GM21515 (cell line): ENCODE data around the gene HS6ST3.

ENCODE experiments used
- ATAC-seq: cut with Tn5 transposase; IDR thresholded peaks from one replicate; pipeline ENCODE4 v1.9.1; 2021; ENCODE audit not compliant: unreplicated experiment

The HS6ST3 gene

DNA sequence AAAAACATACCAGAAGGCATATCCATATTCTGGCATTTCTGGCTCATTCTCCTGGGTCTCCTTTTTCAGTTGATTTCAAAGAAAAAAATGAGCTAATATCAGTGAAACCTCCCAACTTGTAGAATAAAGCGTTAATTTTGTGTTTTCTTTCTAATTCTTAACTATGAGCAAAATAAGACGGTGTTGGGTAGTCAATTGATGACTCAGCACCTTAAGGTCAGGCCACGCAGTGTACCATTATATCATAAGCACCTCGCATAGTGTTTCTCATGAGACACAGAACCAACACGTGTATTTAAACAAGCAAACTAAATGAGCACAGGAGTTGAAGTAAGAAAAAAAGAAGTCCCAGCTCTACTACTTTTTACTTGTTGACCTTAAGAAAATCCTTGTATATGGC lies 729.5 kb downstream of the HS6ST3 start:
- ATAC-seq = no peak

DNA sequence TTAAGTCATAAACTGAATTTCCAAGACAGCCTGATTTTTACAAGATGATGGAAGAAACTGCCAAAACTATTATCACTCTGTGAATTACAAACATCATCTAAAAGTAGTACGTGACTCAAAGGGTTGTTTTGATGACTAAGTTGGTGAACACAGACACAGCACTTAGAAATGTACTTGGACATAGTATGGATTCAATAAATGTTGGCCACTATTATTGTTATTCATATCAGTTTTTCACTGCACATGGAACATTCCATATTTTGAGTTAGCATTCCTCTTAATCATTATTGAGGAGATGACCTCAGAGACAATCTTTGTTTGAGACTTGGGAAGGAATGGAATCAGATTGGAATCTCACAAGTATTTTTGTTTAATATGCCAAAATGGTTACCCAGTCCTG lies 731.5 kb downstream of the HS6ST3 start:
- ATAC-seq = no peak

DNA sequence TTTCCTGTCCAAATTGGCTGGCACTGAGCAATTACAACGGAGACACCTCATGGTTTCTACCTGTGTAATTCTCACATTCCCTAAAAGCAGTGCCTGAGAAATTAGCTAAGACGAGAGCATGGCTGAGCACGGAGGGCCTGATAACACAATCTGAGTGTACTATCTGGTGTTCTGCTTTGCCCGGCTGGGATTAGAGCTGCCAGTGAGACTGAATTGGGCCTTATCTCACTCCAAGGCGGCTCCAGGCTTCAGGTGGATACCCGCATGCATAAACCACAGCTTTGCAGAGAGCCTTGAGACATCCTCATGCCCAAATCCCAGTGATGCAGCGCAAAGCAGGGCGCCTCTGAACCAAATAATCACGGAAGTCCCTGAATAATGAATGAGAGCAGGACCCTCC lies 732.1 kb downstream of the HS6ST3 start:
- no peak for ATAC-seq

DNA sequence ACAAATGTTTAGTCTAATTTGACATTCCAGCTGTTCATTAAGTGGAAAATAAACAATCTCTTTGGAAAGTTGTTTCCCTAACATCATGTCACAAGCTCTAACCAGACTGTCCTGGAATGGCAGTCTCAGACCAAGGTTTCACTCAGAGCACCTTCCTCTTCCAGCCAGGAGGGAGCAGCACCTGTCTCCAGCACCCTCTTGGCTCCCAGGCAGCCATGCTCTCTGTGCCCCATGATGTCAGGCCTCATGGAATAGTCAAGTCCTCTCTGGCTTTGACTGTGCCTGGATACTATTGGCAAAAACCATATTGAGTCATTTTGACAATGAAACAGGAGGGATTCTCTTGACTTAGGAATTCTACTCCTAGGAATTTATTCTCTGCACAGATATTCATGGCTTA lies 733.0 kb downstream of the HS6ST3 start:
- ATAC-seq = no peak

DNA sequence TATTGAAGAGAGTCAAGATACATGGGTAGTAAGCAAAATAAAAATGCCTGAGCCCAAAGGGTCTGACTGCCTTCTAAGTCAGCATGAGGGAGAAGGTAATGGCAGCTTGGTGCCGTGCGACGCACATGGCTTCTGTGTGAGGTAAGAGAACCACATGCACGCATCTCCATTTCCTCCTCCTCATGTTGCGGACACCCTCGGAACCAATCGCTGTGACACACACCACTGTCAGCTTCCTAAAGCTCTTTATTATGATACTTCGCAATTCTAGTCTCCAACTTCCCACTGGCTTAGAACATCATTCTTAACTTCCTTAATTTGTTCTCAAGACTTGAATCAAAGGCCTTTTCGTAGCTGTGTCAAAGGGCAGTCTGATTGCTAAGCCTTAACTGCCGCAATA lies 734.2 kb downstream of the HS6ST3 start:
- ATAC-seq = no peak

DNA sequence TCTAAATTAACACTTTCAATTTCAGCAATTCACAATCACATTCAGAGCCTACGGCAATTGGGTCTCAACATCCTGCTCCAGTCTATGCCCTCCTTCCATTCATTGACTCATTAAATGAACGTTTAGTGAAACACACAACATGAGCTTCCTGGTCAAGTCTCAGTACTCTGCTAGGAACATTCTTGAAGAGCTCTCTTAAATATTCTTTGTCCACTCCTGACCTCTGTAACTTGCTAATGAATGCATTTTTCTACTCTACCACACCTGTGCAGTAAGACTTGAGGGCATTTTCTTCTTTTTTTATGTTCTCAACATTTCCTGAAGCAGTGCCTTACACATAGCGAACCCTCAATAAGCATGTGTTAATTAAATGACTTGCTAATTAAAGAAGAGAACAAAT lies 735.7 kb downstream of the HS6ST3 start:
- no peak for ATAC-seq

DNA sequence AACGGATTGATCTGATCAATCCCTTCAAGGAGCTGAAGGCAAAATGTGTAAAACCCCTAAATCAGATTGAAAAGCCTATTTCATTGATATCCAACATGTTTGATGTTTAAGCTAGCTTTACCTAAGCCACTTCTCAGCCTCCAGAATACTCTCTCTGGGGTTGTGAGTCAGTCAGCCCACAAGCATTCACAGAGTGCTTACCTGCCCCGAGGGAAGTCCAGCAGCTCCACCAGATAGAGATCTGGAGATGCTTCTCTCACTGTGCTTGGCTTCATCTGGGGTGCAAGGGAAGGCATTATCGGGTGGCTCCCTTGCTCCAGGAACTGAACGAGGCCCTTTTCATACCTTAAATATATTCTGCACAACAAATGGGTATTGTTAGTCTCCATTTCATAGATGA lies 744.7 kb downstream of the HS6ST3 start:
- ATAC-seq = no peak

DNA sequence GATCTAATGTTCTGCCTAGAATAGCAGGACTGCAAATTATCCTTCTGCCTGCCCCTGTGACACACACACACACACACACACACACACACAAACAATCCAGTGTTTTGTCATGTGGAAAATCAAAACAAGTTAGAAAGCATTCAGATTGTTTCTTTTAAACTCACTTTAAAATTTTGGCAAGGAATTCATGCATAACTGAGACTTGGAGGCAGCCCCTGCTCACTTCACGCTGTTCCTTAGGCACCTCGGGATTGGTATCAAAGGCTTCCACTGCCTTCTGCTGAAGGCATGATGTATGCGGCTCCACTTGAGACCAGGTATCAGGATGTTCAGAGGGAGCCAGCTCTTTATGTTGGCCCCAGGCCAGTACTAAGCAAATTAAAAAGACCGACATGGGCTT lies 745.6 kb downstream of the HS6ST3 start:
- no peak for ATAC-seq

DNA sequence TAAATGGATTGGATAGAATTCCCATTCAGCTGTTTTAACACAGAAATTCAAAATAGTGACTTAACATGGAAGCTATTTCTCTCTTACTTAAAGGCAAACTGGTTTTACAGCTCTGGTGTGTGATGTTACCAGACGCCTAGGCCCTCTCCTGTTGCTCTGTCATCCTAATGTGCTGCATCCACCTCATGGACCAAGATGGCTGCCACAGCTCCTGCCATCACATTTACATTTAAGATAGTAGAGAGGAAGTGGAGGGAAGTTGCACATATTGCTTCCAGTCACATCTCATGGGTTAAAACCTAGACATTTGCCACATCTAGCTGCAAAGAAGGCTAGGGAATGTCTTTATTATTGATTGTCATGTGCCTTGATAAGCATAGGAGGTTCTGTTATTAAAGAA lies 746.8 kb downstream of the HS6ST3 start:
- ATAC-seq = no peak

DNA sequence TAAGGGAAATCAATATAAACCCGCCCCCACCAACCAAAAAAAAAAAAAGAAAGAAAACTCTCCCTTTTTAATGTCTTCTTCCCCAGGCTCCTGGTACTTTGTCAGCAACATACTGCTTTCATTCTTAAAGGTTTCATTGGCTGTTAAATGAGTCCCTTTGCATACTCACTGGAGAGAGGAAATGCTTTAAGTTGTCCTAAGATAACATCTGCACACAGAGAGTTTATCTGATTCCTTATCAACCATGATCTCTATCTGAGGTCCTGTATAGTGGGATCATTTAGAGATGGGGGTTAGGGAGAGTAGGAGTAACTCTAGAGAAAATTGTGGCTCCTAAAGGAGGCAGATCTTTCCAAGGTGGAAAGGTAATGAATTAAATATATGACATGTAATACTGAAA lies 747.9 kb downstream of the HS6ST3 start:
- no peak for ATAC-seq

DNA sequence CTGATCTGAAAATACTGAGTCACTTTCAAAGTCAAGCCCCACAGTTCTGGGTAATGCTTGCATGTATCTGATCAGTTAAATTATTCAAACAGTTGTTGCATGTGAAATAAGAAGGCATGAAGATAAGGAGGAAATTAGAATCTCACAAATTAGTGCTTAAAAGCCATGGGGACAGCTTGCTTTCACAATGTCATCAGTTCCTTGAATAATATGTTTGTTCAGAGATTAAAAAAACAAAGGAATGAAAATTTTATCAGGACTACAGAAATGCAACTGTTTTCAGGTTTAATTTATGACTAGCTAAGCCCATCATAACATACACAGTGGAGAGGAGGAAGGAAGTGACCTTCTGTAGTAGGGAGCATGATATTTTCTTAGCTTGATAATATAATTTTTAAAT lies 754.3 kb downstream of the HS6ST3 start:
- ATAC-seq = no peak

DNA sequence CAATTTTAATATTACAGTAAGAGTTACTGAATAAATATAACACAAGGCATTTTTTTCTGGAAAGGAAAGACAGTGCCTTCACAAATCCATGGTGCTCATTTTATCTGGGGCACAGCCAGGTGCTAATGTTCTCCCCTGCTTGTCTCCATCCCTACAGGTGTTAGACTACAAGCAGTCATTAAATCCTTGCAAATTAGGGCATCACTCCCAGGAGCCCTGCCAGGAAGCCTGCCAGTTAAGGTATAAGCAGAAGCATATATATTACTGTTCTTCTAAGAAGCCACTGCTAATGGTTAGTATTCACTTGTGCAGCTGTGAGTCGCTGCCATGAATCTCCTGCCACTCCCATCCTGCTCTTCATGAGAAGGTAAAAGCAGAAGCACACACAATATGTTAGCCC lies 754.7 kb downstream of the HS6ST3 start:
- ATAC-seq = no peak

DNA sequence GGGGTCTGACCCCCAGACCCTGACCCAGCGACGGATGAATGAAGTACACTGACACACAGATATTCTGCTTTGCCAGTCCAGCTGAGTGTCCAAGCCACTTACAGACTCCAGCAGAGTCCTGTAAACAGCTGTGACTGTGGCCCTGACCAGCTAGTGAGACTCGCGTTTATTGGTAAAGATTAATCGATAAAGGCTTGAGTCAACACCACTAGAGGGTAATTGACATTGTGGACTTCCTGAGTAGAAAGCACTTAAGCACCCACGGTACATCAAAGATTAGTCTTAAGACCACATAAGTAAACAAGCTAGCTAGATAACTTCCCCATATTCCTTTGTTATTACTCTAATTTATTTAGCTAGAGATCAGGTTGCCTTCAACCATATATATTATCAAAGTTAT lies 758.4 kb downstream of the HS6ST3 start:
- ATAC-seq = no peak

DNA sequence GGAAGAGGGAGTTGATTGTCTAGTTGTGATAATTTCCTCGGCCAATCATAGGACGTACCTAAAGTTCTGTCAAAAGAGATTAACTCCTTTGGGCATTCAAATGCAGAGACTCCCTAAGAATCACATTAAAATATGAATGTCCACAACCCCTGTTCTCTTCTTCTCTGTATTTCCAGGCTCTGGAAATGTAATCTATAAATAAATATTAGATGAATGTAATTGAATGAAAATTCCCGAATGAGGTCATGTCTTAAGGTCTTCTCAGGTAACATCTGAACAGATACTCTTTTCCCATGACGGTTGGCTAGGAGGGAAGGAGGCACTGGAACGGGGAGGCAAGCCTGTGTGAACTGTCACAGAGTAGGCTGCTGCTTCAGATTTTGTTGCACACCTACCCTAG lies 759.2 kb downstream of the HS6ST3 start:
- ATAC-seq = no peak

DNA sequence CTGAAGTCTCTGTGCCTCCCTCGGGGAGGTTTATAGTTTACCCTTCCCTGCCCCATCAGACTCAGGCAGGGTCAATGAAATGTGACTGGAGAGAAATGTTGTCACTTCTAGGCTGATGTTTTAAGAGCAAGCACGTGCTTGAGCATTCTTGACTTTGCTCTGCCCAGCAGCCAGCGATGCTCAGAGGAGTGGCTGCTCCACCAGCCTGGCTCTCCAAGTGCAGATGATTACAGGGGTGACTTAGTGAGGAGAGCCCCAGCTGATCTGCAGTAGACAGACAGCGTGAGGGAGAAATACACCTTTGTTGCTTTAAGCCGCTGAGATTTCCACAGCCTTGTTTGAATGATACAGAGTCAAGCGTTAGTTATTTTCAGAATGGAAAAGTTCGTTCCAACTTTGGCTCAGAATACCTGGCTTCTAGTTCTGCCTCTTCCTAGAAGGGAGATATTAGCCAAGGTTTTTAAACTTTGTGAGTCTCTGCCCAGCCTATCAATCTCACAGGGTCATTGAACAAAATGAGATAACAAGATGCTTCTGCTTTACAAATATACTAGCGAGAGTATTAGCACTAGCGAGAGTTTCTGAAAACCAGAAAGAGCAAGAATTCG lies 760.7 kb downstream of the HS6ST3 start:
- ATAC-seq = no peak

DNA sequence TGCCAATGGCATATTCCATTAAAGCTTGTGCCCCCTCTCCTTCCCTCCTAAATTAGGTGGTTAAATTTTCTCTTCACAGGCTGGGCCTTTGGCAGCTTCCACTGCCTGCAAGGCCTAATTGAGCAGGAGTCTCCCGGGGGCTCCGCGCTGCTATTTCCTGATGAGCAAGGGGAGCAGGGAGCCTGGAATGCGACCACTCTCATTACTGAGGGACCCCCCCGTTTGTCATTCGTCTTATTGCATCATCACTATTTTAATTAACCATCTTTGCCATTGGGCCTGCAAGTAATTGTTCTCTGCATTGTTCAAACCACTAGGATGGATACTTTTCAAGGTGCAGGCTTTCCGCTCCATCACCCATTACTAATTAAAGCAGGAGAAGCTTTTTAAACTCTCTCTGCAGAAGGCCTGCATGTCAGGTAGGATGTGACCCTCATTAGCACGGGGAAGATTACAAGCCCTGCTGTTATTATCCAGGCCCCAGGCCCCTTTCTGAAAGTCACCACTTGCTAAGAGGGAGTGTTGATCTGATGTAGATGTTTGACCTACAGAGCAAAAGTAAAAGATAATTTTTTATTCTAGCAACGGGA lies 762.0 kb downstream of the HS6ST3 start:
- no peak for ATAC-seq

DNA sequence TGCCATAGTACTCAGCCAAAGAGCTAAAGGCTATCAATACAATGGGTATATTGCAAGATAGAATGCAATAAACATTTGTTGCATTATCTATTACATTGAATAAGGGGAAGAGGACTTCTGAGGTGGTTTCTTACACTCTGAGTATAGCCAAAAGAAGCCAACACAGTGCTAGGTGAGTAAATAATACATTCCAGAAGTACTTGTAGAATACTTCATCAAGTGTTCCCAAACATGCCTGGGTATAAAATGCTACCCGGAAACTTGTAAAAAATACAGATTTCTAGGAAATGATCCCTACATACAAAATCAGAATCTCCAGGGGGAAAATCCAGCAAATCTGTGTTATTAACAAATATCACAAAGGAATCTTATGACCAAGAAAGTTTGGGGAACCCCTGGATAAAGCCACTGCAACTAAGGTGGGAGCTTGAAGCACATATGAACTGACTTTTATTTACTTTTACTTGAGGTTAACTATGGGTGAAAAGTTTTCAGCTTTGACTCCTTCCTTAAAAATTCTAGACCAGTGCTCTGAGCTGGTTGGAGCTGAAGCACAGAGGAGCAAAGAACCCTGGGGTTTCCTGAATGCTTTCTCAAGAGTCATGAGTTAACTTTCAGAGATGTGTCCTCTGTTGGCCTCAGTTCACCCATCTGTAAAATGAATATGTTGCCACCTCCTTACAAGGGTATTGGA lies 768.4 kb downstream of the HS6ST3 start:
- ATAC-seq = no peak

DNA sequence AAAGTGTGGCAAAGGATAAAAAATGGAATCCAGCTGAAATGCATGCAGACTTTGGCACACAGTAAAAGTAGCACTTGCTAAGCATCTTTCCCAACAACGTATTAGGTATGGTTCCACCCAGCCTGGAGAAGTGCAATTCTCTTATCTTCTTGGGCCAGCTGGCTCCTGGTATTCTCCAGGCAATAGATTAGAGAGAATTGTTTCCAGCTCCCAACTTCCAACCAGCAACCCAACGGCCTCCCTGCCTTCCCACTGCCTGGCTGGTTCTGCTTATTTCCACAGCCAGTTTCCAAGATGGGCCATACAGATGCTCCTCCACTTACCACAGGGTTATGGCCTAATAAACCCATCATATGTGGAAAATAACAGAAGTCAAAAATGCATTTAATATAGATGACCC lies 771.0 kb downstream of the HS6ST3 start:
- ATAC-seq = no peak

DNA sequence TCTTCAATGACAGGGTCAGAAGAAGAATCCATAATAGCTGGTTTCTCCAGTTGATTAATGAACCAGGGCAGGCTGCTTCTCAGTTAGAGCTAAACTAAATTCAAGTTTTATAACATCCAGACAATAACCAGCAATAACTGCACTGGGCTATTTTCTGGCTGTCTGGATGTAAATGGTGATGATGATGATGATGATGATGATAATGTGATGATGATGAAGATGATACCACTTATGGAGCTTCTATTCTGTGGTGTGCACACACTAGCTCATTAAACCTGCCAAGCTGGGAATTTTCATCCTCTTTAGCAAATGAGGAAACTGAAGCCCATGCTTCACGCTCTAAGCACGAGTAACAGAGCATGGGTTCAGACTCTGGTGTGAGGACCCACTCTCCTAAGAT lies 772.2 kb downstream of the HS6ST3 start:
- ATAC-seq = no peak

DNA sequence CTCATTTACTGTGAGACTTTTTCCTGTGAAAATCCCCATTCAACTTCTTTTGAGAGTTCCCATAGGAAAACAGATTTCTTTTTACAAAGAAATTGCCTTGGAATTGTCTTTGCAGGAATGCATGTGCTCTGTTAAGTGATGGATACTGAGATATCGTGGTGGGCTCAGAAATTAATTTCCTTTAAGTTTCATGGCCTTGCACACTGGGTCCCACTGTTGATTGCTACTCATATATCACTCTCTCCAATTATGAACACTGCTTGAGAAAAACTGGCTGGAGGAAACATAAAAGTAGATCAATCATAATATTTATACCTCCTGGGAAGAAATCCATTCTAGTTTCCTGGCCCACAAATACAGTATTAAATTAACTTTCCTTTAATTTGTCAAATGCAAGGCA lies 773.1 kb downstream of the HS6ST3 start:
- ATAC-seq = no peak

DNA sequence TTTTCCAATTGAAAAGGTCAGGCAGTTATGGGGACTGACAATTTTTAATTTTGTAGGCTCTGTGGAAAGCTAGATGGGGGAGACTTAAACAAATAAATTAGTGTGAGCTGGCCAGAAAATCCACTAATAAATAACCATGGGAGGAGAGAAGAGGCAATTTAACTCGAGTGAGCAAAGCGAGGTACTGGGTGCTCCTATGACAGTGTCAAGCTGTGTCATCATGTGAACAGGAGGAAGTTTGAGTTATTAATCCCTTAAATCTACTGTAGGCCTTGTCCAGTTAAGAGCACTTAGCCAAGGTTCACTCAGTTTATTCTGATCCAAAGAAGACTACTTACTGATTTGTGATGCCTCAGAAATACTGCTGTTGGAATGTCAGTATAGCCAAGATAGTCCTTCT lies 781.6 kb downstream of the HS6ST3 start:
- no peak for ATAC-seq

DNA sequence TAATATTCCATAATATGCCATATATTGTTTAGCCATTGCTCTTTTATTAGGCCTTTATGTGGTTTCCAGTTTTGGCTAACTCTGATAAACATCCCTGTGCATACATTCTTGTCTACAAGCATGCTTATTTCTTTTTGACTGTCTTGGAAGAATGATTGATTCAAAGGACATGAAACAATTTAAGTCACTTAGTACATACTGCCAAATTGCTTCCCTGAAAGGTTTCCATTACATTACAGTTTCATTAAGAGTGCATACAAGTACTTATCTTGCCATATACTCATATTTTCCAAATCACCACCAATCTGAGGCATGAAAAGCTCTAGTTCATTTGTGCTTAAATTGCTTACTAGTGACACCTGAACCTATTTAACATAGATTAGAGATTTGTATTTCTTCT lies 790.5 kb downstream of the HS6ST3 start:
- ATAC-seq = no peak
